HG03432 (cell line): Measurements from ENCODE around the gene DIP2C.
A peak's percentile ranks its signal among the peaks of the same experiment; 100 is the strongest.
"Not testable (repeated sequence)": the region's sequence is repeated elsewhere in the genome, so short reads cannot be mapped to it uniquely, and the experiment has no call there.

Experiments used
- ATAC-seq: cut with Tn5 transposase; IDR thresholded peaks from one replicate; pipeline ENCODE4 v1.9.1; 2021; ENCODE audit warnings: mild to moderate bottlenecking, moderate library complexity; ENCODE audit not compliant: unreplicated experiment

DIP2C gene

GRCh38 chr10:474946-475345 is 214.5 kb downstream of the DIP2C start:
- ATAC-seq: no peak

GRCh38 chr10:474406-474805 is 215.1 kb downstream of the DIP2C start:
- ATAC-seq: no peak

GRCh38 chr10:472241-472910 is 217.1 kb downstream of the DIP2C start:
- ATAC-seq: no peak

- no peak for ATAC-seq
These were observed 219.0 kb downstream of the DIP2C start for GRCh38 chr10:470339-471003.

- no peak for ATAC-seq
These were observed 219.5 kb downstream of the DIP2C start for GRCh38 chr10:469947-470338.

GRCh38 chr10:459743-460142 is 229.7 kb downstream of the DIP2C start:
- no peak for ATAC-seq

GRCh38 chr10:458421-458851 is 231.0 kb downstream of the DIP2C start:
- ATAC-seq: no peak

GRCh38 chr10:456486-456885 is 233.0 kb downstream of the DIP2C start:
- ATAC-seq: no peak

GRCh38 chr10:454860-455259 is 234.6 kb downstream of the DIP2C start:
- no peak for ATAC-seq

GRCh38 chr10:453647-454046 is 235.8 kb downstream of the DIP2C start:
- ATAC-seq: no peak

- no peak for ATAC-seq
These were observed 236.7 kb downstream of the DIP2C start for GRCh38 chr10:452512-453426.

- no peak for ATAC-seq
These were observed 237.6 kb downstream of the DIP2C start for GRCh38 chr10:451856-452255.

GRCh38 chr10:451021-451471 is 238.4 kb downstream of the DIP2C start:
- ATAC-seq: peak; percentile 99

GRCh38 chr10:450463-450862 is 239.0 kb downstream of the DIP2C start:
- ATAC-seq: peak; percentile 7

GRCh38 chr10:449331-449730 is 240.1 kb downstream of the DIP2C start:
- ATAC-seq: not testable (repeated sequence)

GRCh38 chr10:443459-443858 is 246.0 kb downstream of the DIP2C start:
- no peak for ATAC-seq

- ATAC-seq: no peak
These were observed 247.3 kb downstream of the DIP2C start for GRCh38 chr10:442209-442608.

GRCh38 chr10:441659-442058 is 247.8 kb downstream of the DIP2C start:
- ATAC-seq: no peak

GRCh38 chr10:440127-440526 is 249.3 kb downstream of the DIP2C start:
- no peak for ATAC-seq

- no peak for ATAC-seq
These were observed 251.6 kb downstream of the DIP2C start for GRCh38 chr10:437698-438490.
